ENCODE results near the gene OSR1. TPM values are rescaled to one million over a fixed set of nuclear protein-coding genes. Genes with fewer than 3 reads are reported as not detected.

The OSR1 gene
- total RNA-seq, 2 donors from 2014 or later: 2.1 to 5.3 TPM

DNA sequence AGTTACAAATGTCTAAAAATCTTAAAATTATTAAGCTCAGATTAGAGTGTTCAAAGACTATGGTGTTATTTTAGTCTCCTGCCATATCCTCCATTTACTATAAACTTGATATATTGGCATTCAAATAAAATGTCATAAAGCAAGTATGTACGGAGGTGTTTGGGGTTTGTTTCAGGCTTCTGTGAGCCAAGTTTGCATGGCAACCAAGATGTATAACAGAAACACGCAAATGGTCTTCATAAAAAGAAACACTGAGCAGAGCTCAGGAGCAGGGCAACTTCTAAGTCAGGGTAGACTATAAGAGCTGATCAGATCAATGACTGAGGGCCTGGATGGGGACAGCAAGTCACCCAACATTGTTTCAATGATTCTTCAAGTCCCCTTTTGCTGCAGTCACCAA is 20.5 kb upstream of the OSR1 start:
- ATAC-seq (no peak), DNase-seq (no peak)
- no peak for TF ChIP-seq POLR2A (IDR thresholded peaks at IDR 0.05)
- TF ChIP-seq, protein P1, sequence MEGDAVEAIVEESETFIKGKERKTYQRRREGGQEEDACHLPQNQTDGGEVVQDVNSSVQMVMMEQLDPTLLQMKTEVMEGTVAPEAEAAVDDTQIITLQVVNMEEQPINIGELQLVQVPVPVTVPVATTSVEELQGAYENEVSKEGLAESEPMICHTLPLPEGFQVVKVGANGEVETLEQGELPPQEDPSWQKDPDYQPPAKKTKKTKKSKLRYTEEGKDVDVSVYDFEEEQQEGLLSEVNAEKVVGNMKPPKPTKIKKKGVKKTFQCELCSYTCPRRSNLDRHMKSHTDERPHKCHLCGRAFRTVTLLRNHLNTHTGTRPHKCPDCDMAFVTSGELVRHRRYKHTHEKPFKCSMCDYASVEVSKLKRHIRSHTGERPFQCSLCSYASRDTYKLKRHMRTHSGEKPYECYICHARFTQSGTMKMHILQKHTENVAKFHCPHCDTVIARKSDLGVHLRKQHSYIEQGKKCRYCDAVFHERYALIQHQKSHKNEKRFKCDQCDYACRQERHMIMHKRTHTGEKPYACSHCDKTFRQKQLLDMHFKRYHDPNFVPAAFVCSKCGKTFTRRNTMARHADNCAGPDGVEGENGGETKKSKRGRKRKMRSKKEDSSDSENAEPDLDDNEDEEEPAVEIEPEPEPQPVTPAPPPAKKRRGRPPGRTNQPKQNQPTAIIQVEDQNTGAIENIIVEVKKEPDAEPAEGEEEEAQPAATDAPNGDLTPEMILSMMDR (IDR thresholded peaks at IDR 0.05): no peak
- intact Hi-C loops (cut with DNase I): loop anchor here (10.0 kb wide), 1 partner anchor 854 kb away; no protein-coding TSS in a partner anchor
- Histone ChIP-seq H3K9me3 (no peaks in the 10 kb centered on the region), H3K4me3 (no peak overlapping the region), H3K36me3 (replicated peaks in 1 of 2; ENCODE audit: insufficient read depth in 1 of 2, low read depth in 2 of 2) (no peaks in the 10 kb centered on the region), H3K4me1 (no peaks in the 10 kb centered on the region), H3K27ac (no peak overlapping the region), H3K27me3 (no peaks in the 10 kb centered on the region)
- WGBS, 2 donors: 63 to 66% methylated on average over 2 of the region's 2 CpGs

- H3K4me3 ChIP-seq: no peak overlapping the region
- intact Hi-C loops (cut with DNase I): loop anchor here (10.0 kb wide), 1 partner anchor 853 kb away; no protein-coding TSS in a partner anchor
- ATAC-seq (no peak), DNase-seq (no peak)
- H3K4me1 ChIP-seq: no peaks in the 10 kb centered on the region
- H3K27ac ChIP-seq: no peak overlapping the region
- H3K36me3 ChIP-seq (replicated peaks in 1 of 2; ENCODE audit: insufficient read depth in 1 of 2, low read depth in 2 of 2): no peaks in the 10 kb centered on the region
- no peaks in the 10 kb centered on the region for H3K9me3 ChIP-seq
- 77 to 87% methylated on average over 3 of the region's 3 CpGs for WGBS, 2 donors
- H3K27me3 ChIP-seq: no peaks in the 10 kb centered on the region
- TF ChIP-seq, protein P1 (IDR thresholded peaks at IDR 0.05): no peak
- no peak for TF ChIP-seq POLR2A (IDR thresholded peaks at IDR 0.05)
Observed at GRCh38 chr2:19377717-19378116, 19.3 kb upstream of the OSR1 start.

DNA sequence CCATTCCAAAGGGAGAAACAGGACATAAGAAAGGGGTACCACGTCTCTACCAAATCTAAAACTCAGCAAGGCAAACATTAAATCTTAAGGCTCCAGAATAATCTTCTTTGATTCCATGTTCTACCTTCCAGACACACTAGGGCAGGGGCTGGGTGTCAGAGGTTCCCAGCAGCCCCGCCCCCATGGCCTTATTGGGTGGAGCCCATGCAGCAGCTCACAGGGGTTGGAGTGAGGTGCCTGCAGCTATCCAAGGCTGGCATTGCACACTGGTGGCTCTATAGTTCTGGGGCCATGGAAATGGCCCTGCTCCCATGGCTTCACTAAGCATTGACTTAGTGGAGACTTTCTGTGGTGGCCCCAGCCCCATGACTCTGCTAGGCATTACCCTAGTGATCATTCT is 14.9 kb upstream of the OSR1 start:
- DNase-seq (no peak), ATAC-seq (no peak)
- Histone ChIP-seq H3K4me1 (no peaks in the 10 kb centered on the region), H3K4me3 (no peak overlapping the region), H3K27ac (no peak overlapping the region), H3K9me3 (no peaks in the 10 kb centered on the region), H3K36me3 (replicated peaks in 1 of 2; ENCODE audit: insufficient read depth in 1 of 2, low read depth in 2 of 2) (no peaks in the 10 kb centered on the region), H3K27me3 (no peaks in the 10 kb centered on the region)
- intact Hi-C loops (cut with DNase I): loop anchor here (10.0 kb wide), 1 partner anchor 849 kb away; no protein-coding TSS in a partner anchor
- TF ChIP-seq, protein P1 (IDR thresholded peaks at IDR 0.05): no peak
- TF ChIP-seq POLR2A (IDR thresholded peaks at IDR 0.05): no peak
- 53 to 76% methylated on average over 1 to 2 of the region's 2 CpGs for WGBS, 2 donors

DNA sequence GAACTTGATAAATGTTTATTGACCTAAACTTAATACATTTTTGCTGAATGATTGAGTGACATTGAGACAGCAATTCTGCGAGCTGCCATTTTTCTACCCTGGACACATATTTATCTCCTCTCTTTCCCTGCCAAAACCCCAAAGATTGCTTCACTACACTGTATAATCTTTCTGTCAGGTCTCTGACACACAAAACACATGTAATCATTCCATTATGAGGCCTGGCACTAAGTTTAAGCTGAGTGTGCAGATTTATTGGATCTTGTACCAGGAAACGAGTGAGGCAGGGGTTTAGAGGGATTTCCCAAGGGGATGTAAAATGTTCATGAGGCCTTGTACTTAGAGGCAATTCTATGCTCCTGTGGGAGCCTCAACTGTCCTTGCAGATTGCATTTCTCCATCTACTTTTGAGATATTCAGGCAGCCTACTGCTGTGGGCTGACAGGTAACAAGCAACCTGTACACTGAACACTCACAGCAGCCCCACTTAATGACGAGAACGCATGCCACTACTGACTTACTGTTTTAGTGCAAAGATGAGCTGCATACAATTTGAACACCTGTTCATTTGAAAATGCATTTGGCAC is 13.7 kb upstream of the OSR1 start:
- no peak overlapping the region for H3K4me3 ChIP-seq
- ATAC-seq (no peak), DNase-seq (no peak)
- TF ChIP-seq POLR2A (IDR thresholded peaks at IDR 0.05): no peak
- TF ChIP-seq, protein P1 (IDR thresholded peaks at IDR 0.05): no peak
- 49 to 58% methylated on average over 4 of the region's 4 CpGs for WGBS, 2 donors
- no peaks in the 10 kb centered on the region for H3K9me3 ChIP-seq
- no peaks in the 10 kb centered on the region for H3K27me3 ChIP-seq
- intact Hi-C loops (cut with DNase I): loop anchor here (10.0 kb wide), 1 partner anchor 847 kb away; no protein-coding TSS in a partner anchor
- no peaks in the 10 kb centered on the region for H3K36me3 ChIP-seq (replicated peaks in 1 of 2; ENCODE audit: insufficient read depth in 1 of 2, low read depth in 2 of 2)
- H3K4me1 ChIP-seq: no peaks in the 10 kb centered on the region
- H3K27ac ChIP-seq: no peak overlapping the region
